ENCODE data around the gene ZNF716.

- TF ChIP-seq FOXP2 (optimal IDR thresholded peaks at IDR 0.05; ENCODE audit: control extremely low read depth, extremely low read length, insufficient read depth) (no peak), EZH2 (IDR thresholded peaks at IDR 0.05) (no peak), POLR2AphosphoS5 (IDR thresholded peaks at IDR 0.05; ENCODE audit: borderline replicate concordance, low read depth, low read length) (no peak)
Observed at GRCh38 chr7:57427146-57427545, 22.8 kb upstream of the ZNF716 start.
